H1 (cell line): ENCODE measurements around the gene TTLL9. TPM values are rescaled to one million over a fixed set of nuclear protein-coding genes. Genes with fewer than 3 reads are reported as not detected.

ENCODE experiments used
- CTCF ChIA-PET: fragments of 300-600 bp; sonication (Branson Sonifier 250); formaldehyde crosslinking; loops from one replicate; lab custom pipeline; 2021; ENCODE audit not compliant: partially characterized antibody; lab: Charles Lee
- POLR2A ChIA-PET: fragments of 300-600 bp; sonication (Branson Sonifier 250); formaldehyde crosslinking; loops from one replicate; lab custom pipeline; 2021; ENCODE audit warnings: inconsistent platforms; ENCODE audit not compliant: partially characterized antibody; lab: Charles Lee
- DNase-seq, 2 experiments: peaks; one replicate each; pipeline versions ENCODE4 v3.0.0 to v3.0.0-alpha.2; 2010 to 2022; ENCODE audit warnings: low spot score in 2 of 2, low read depth in 1 of 2, mixed read lengths in 1 of 2
- FAIRE-seq: peaks from 2 replicates; lab custom pipeline; 2011; peaks lifted over from hg19 to GRCh38; lab: Jason Lieb, UNC
- H2AFZ ChIP-seq: 2 replicates; pipeline ENCODE4 v1.8.1; 2012; ENCODE audit warnings: low read length, inconsistent platforms
- H2AK5ac ChIP-seq: 2 replicates; pipeline ENCODE4 v1.6.1; 2013; ENCODE audit warnings: low read depth, low read length
- H2BK120ac ChIP-seq: replicated peaks from 2 replicates; pipeline ENCODE3; 2013; ENCODE audit warnings: low read depth, low read length, inconsistent platforms
- H2BK12ac ChIP-seq: 2 replicates; pipeline ENCODE4 v1.6.1; 2013; ENCODE audit warnings: low read depth, low read length
- H2BK15ac ChIP-seq: 2 replicates; pipeline ENCODE4 v1.6.1; 2013; ENCODE audit warnings: low read length
- H2BK20ac ChIP-seq: 2 replicates; pipeline ENCODE4 v1.6.1; 2013; ENCODE audit warnings: low read length
- H2BK5ac ChIP-seq: 2 replicates; pipeline ENCODE4 v1.6.1; 2013; ENCODE audit warnings: low read depth, low read length
- H3K14ac ChIP-seq: 2 replicates; pipeline ENCODE4 v1.6.1; 2013; ENCODE audit warnings: inconsistent platforms; ENCODE audit not compliant: insufficient read length
- H3K18ac ChIP-seq: 2 replicates; pipeline ENCODE4 v1.6.1; 2013; ENCODE audit warnings: low read length; ENCODE audit errors: extremely low read depth
- H3K23ac ChIP-seq: 2 replicates; pipeline ENCODE4 v1.6.1; 2013; ENCODE audit warnings: inconsistent platforms; ENCODE audit not compliant: insufficient read length
- H3K23me2 ChIP-seq: 2 replicates; pipeline ENCODE4 v1.6.1; 2013; ENCODE audit warnings: low read depth, low read length
- H3K27ac ChIP-seq: 2 replicates; pipeline ENCODE4 v1.6.1; 2011; ENCODE audit warnings: low read depth, low read length, inconsistent platforms
- H3K27me3 ChIP-seq, 4 experiments: replicated peaks in 1 of 4; 1 replicate in 1 of 4; 2 replicates in 3 of 4; pipeline versions ENCODE4 v1.6.1 to v1.8.1; 2011 to 2013; ENCODE audit warnings: low read length in 3 of 4, mild to moderate bottlenecking in 3 of 4, inconsistent platforms in 2 of 4, mixed read lengths in 2 of 4, moderate library complexity in 1 of 4; ENCODE audit not compliant: control insufficient read depth in 3 of 4, insufficient read depth in 3 of 4; ENCODE audit errors: extremely low read depth in 1 of 4
- H3K36me3 ChIP-seq, 4 experiments: 2 replicates each; pipeline versions ENCODE4 v1.6.1 to v1.8.1; 2011 to 2013; ENCODE audit warnings: mild to moderate bottlenecking in 4 of 4, low read length in 3 of 4, moderate library complexity in 2 of 4, control low read depth in 1 of 4, inconsistent platforms in 1 of 4; ENCODE audit not compliant: insufficient read depth in 4 of 4, control insufficient read depth in 2 of 4
- H3K4ac ChIP-seq: replicated peaks from 2 replicates; pipeline ENCODE3; 2013; ENCODE audit warnings: low read length, low read depth, mixed read lengths, inconsistent platforms; ENCODE audit not compliant: insufficient read length
- H3K4me1 ChIP-seq, 4 experiments: replicated peaks in 1 of 4; 1 replicate in 1 of 4; 2 replicates in 3 of 4; pipeline versions ENCODE4 v1.6.1 to v1.8.1; 2011 to 2013; ENCODE audit warnings: low read length in 3 of 4, inconsistent platforms in 2 of 4, mixed read lengths in 1 of 4; ENCODE audit not compliant: insufficient read depth in 4 of 4, control insufficient read depth in 3 of 4
- H3K4me2 ChIP-seq, 2 experiments: 2 replicates each; pipeline versions ENCODE4 v1.6.1 to v1.8.1; 2011 to 2013; ENCODE audit warnings: low read depth in 2 of 2, low read length in 2 of 2, control low read depth in 1 of 2, inconsistent platforms in 1 of 2, mild to moderate bottlenecking in 1 of 2; ENCODE audit not compliant: insufficient read depth in 1 of 2
- H3K4me3 ChIP-seq, 4 experiments: fragments of 200-600, 300-600 bp in 1 of 4; sonication (generic), shearing (Covaris generic), sonication (Bioruptor Twin) in 1 of 4; 2 replicates each; pipeline versions ENCODE4 v1.5.1 to v1.8.1; 2011 to 2016; ENCODE audit warnings: low read length in 4 of 4, low read depth in 3 of 4, control low read depth in 2 of 4, inconsistent platforms in 2 of 4, mild to moderate bottlenecking in 2 of 4, mixed read lengths in 1 of 4, moderate library complexity in 1 of 4; ENCODE audit not compliant: insufficient read depth in 2 of 4; ENCODE audit errors: extremely low read depth in 1 of 4
- H3K56ac ChIP-seq: replicated peaks from 2 replicates; pipeline ENCODE3; 2013; ENCODE audit warnings: low read depth, mild to moderate bottlenecking, mixed read lengths, low read length, inconsistent platforms; ENCODE audit not compliant: insufficient read length
- H3K79me1 ChIP-seq: 2 replicates; pipeline ENCODE4 v1.6.1; 2013; ENCODE audit warnings: low read depth, low read length, control low read depth
- H3K79me2 ChIP-seq, 2 experiments: 2 replicates each; pipeline versions ENCODE4 v1.6.1 to v1.8.1; 2012 to 2013; ENCODE audit warnings: low read length in 2 of 2, mild to moderate bottlenecking in 2 of 2, inconsistent platforms in 1 of 2; ENCODE audit not compliant: insufficient read depth in 2 of 2, control insufficient read depth in 1 of 2
- H3K9ac ChIP-seq, 4 experiments: replicated peaks in 1 of 4; 1 replicate in 1 of 4; 2 replicates in 3 of 4; pipeline versions ENCODE4 v1.6.1 to v1.8.1; 2011 to 2013; ENCODE audit warnings: low read depth in 3 of 4, low read length in 3 of 4, control low read depth in 2 of 4, mild to moderate bottlenecking in 2 of 4, moderate library complexity in 2 of 4, inconsistent platforms in 1 of 4; ENCODE audit errors: extremely low read depth in 1 of 4
- H3K9me3 ChIP-seq, 2 experiments: 2 replicates each; pipeline versions ENCODE4 v1.6.1 to v1.8.1; 2012 to 2013; ENCODE audit warnings: mild to moderate bottlenecking in 2 of 2, moderate library complexity in 2 of 2, control low read depth in 1 of 2, inconsistent platforms in 1 of 2, low read depth in 1 of 2, low read length in 1 of 2, mixed read lengths in 1 of 2; ENCODE audit not compliant: insufficient read depth in 2 of 2
- H4K20me1 ChIP-seq, 2 experiments: replicated peaks in 1 of 2; 2 replicates each; pipeline versions ENCODE3 to v1.8.1; 2011 to 2013; ENCODE audit warnings: inconsistent platforms in 2 of 2, low read length in 2 of 2, mild to moderate bottlenecking in 1 of 2; ENCODE audit not compliant: insufficient read depth in 2 of 2, control insufficient read depth in 1 of 2
- H4K5ac ChIP-seq: 2 replicates; pipeline ENCODE4 v1.6.1; 2013; ENCODE audit warnings: low read length, low read depth, mixed read lengths, inconsistent platforms; ENCODE audit not compliant: insufficient read length
- H4K8ac ChIP-seq: 2 replicates; pipeline ENCODE4 v1.8.0; 2013; ENCODE audit warnings: mild to moderate bottlenecking, moderate library complexity, low read length, inconsistent platforms; ENCODE audit not compliant: insufficient read depth; ENCODE audit errors: extremely low read depth
- H4K91ac ChIP-seq: replicated peaks from 2 replicates; pipeline ENCODE3; 2013; ENCODE audit warnings: low read length, mixed read lengths, inconsistent platforms; ENCODE audit not compliant: insufficient read length
- BCL11A ChIP-seq, 2 experiments: IDR thresholded peaks; one replicate each; pipeline ENCODE4 v1.6.1; 2011; ENCODE audit warnings: low read depth in 2 of 2, low read length in 2 of 2, mild to moderate bottlenecking in 2 of 2
- CBX8 ChIP-seq: fragments of 300-800, 300-1000 bp; sonication (generic); IDR thresholded peaks from 2 replicates; pipeline ENCODE4 v1.7.1; 2016; ENCODE audit warnings: low read depth, low read length, borderline replicate concordance
- GABPA ChIP-seq: IDR thresholded peaks from 2 replicates; pipeline ENCODE4 v1.6.1; 2011; ENCODE audit warnings: mild to moderate bottlenecking, low read length, moderate library complexity, borderline replicate concordance; ENCODE audit not compliant: insufficient read depth
- JUN ChIP-seq: IDR thresholded peaks from 2 replicates; pipeline ENCODE4 v1.6.1; 2011; ENCODE audit warnings: low read depth, mild to moderate bottlenecking, improper control_type of control experiment, low read length
- POLR2A ChIP-seq, 2 experiments: IDR thresholded peaks; 1 replicate in 1 of 2; 2 replicates in 1 of 2; pipeline ENCODE4 v1.6.1; 2011; ENCODE audit warnings: low read depth in 2 of 2, low read length in 2 of 2, mild to moderate bottlenecking in 2 of 2; ENCODE audit errors: control extremely low read depth in 1 of 2
- RBBP5 ChIP-seq: IDR thresholded peaks from 2 replicates; pipeline ENCODE4 v1.7.1; 2012; ENCODE audit warnings: low read depth, mild to moderate bottlenecking, inconsistent platforms, low read length, moderate library complexity, borderline replicate concordance
- RNF2 ChIP-seq: fragments of 200-900, 300-1000 bp; sonication (generic); IDR thresholded peaks from 2 replicates; pipeline ENCODE4 v1.7.1; 2016; ENCODE audit warnings: borderline replicate concordance, low read depth, mild to moderate bottlenecking, antibody characterized with exemption, low read length; ENCODE audit not compliant: poor library complexity, severe bottlenecking; ENCODE audit errors: missing control alignments
- SIN3A ChIP-seq, 2 experiments: IDR thresholded peaks in 1 of 2; conservative IDR thresholded peaks in 1 of 2; 2 replicates each; pipeline ENCODE4 v1.6.1; 2011 to 2012; ENCODE audit warnings: low read length in 2 of 2, improper control_type of control experiment in 1 of 2, low read depth in 1 of 2, mild to moderate bottlenecking in 1 of 2
- SIRT6 ChIP-seq: IDR thresholded peaks from one replicate; pipeline ENCODE4 v1.7.1; 2012; ENCODE audit warnings: low read length, inconsistent platforms
- SP1 ChIP-seq: IDR thresholded peaks from 2 replicates; pipeline ENCODE4 v1.6.1; 2011; ENCODE audit warnings: low read depth, low read length
- SUZ12 ChIP-seq: fragments of 200-600 bp; sonication (generic); IDR thresholded peaks from 2 replicates; pipeline ENCODE4 v1.6.1; 2012; ENCODE audit warnings: mild to moderate bottlenecking, inconsistent platforms, low read length, moderate library complexity, mixed read lengths
- WGBS, 2 experiments: shearing (Covaris generic) in 1 of 2; methylation state at CpG; one replicate each; pipeline versions ENCODE4 v1.1.6 to v1.1.7; 2013 to 2015; ENCODE audit warnings: low lambda C conversion rate in 2 of 2, mixed read lengths in 2 of 2, inconsistent platforms in 1 of 2, low coverage in 1 of 2, missing lambda C conversion rate in 1 of 2; ENCODE audit not compliant: insufficient replicate concordance in 2 of 2, insufficient coverage in 1 of 2, insufficient read length in 1 of 2; ENCODE audit errors: extremely low coverage in 1 of 2, missing lambda C conversion rate in 1 of 2; 5-methylcytosine and 5-hydroxymethylcytosine counted together
- polyA plus RNA-seq, 7 experiments: library from polyadenylated mRNA; depleted of rRNA in 3 of 7; stranded (reverse) in 5 of 7; unstranded in 2 of 7; fragments of >200 nt in 5 of 7; fragments of 200-250 nt in 2 of 7; gene quantifications; 1 replicate in 5 of 7; 2 replicates in 1 of 7; 4 replicates in 1 of 7; pipeline versions ENCODE4 v1.2.1 to v1.2.3, GENCODE V29; 2011 to 2013; ENCODE audit warnings: missing spikeins in 2 of 7, mixed read lengths in 2 of 7
- total RNA-seq: library from RNA; stranded (reverse); fragmentation: NEBNext Ultra II Directional; extraction: Animal tissue kit (Norgen Biotek cat#: 25700); gene quantifications from 2 replicates; pipeline ENCODE4 v1.2.1, GENCODE V29; 2021

Gene TTLL9
- total and polyA plus RNA-seq, 2 of the 8 experiments (the other 6 are each of a cell fraction or from before 2014, with no cell fraction given), result 0.06 TPM; not detected in 1

- H3K4me3 ChIP-seq, result no peak overlapping the region
- no peak overlapping the region for H3K14ac ChIP-seq
- H3K4me1 ChIP-seq, result no peaks in the 10 kb centered on the region
- H4K5ac ChIP-seq, result no peak overlapping the region
- ChIA-PET POLR2A (interaction anchor here (0.7 to 1.3 kb wide), 3 partner anchors 9 to 14 kb away, joined by 3 to 4 read pairs (median 4); no protein-coding TSS in a partner anchor), CTCF (interaction anchor here (0.7 to 1.4 kb wide), 4 partner anchors 15 to 51 kb away, joined by 3 to 4 read pairs (median 3); no protein-coding TSS in a partner anchor)
- DNase-seq (no peak), FAIRE-seq (no peak)
- H2BK20ac ChIP-seq, result no peak overlapping the region
- no peak overlapping the region for H4K91ac ChIP-seq
- H2AK5ac ChIP-seq, result no peak overlapping the region
- no peak overlapping the region for H2AFZ ChIP-seq
- no peaks in the 10 kb centered on the region for H3K79me1 ChIP-seq
- no peak overlapping the region; a peak in 1 of 7 replicates for H3K9ac ChIP-seq
- no peaks in the 10 kb centered on the region for H4K20me1 ChIP-seq
- H3K4me2 ChIP-seq, result no peak overlapping the region
- no peak overlapping the region for H3K23ac ChIP-seq
- no peak overlapping the region for H3K27ac ChIP-seq
- 87% methylated on average over 9 of the region's 9 CpGs; no CpG with 5 or more reads in 1 of the 2 experiments for WGBS, 2 experiments
- no peak overlapping the region for H4K8ac ChIP-seq
- H3K36me3 ChIP-seq, result no peaks in the 10 kb centered on the region
- H3K27me3 ChIP-seq, result peaks cover 0 to 2% (median 0%) of the 10 kb centered on the region in 4 experiments; a peak in 3 of 7 replicates
- H3K9me3 ChIP-seq, result no peaks in the 10 kb centered on the region
- no peaks in the 10 kb centered on the region for H3K79me2 ChIP-seq
- no peak overlapping the region for H3K18ac ChIP-seq
- no peak overlapping the region for H2BK5ac ChIP-seq
- no peaks in the 10 kb centered on the region for H3K23me2 ChIP-seq
- no peak overlapping the region for H2BK12ac ChIP-seq
- H2BK15ac ChIP-seq, result no peak overlapping the region
- no peak overlapping the region for H3K56ac ChIP-seq
- TF ChIP-seq RNF2, result no peak
- no peak for TF ChIP-seq SIN3A (conservative IDR thresholded peaks at IDR 0.05 in 1 of 2, IDR thresholded peaks at IDR 0.05 in 1 of 2; ENCODE audit: low read depth in 1 of 2, low read length in 2 of 2)
- no peak for TF ChIP-seq BCL11A (IDR thresholded peaks at IDR 0.05; ENCODE audit: low read depth in 2 of 2, low read length in 2 of 2)
- no peak for TF ChIP-seq JUN
- TF ChIP-seq GABPA, result no peak
- no peak for TF ChIP-seq SUZ12
- no peak for TF ChIP-seq POLR2A (IDR thresholded peaks at IDR 0.05; ENCODE audit: control extremely low read depth in 1 of 2, low read depth in 2 of 2, low read length in 2 of 2)
- no peak for TF ChIP-seq SP1
- no peak for TF ChIP-seq RBBP5
- no peak for TF ChIP-seq CBX8
- no peak for TF ChIP-seq SIRT6
- no peak overlapping the region for H2BK120ac ChIP-seq
- no peak overlapping the region for H3K4ac ChIP-seq
These were observed 27.1 kb downstream of the TTLL9 start for GRCh38 chr20:31897541-31897940.
